ENCODE data around the gene ERF.
"Not testable (repeated sequence)": the region's sequence is repeated elsewhere in the genome, so short reads cannot be mapped to it uniquely, and the experiment has no call there.

The ERF gene

GRCh38 chr19:42275517-42275916, 20.6 kb upstream of the ERF start:
- no peak for DNase-seq (ENCODE audit: low spot score)

- DNase-seq (ENCODE audit: low spot score) = no peak
Observed at GRCh38 chr19:42275103-42275502, 20.2 kb upstream of the ERF start.

- DNase-seq (ENCODE audit: low spot score) = no peak
Observed at GRCh38 chr19:42274065-42274682, 19.2 kb upstream of the ERF start.

GRCh38 chr19:42273407-42274064, 18.6 kb upstream of the ERF start:
- DNase-seq (ENCODE audit: low spot score) = no peak

- no peak for DNase-seq (ENCODE audit: low spot score)
Observed at GRCh38 chr19:42272989-42273406, 18.1 kb upstream of the ERF start.

- no peak for DNase-seq (ENCODE audit: low spot score)
Observed at GRCh38 chr19:42272535-42272897, 17.6 kb upstream of the ERF start.

GRCh38 chr19:42271861-42272534, 17.1 kb upstream of the ERF start:
- DNase-seq (ENCODE audit: low spot score) = no peak

- DNase-seq (ENCODE audit: low spot score) = peak; percentile 46
Observed at GRCh38 chr19:42271045-42271419, 16.1 kb upstream of the ERF start.

GRCh38 chr19:42270346-42271044, 15.6 kb upstream of the ERF start:
- peak; percentile 71 for DNase-seq (ENCODE audit: low spot score)

- peak; percentile 32 for DNase-seq (ENCODE audit: low spot score)
Observed at GRCh38 chr19:42269478-42270345, 14.8 kb upstream of the ERF start.

GRCh38 chr19:42268704-42269477, 14.0 kb upstream of the ERF start, which contains the start of gene CIC:
CIC (plus strand) TSS chr19:42269252; CDS start chr19:42271784, 2,532 bp downstream.
- peak; percentile 100 for DNase-seq (ENCODE audit: low spot score)

- peak; percentile 100 for DNase-seq (ENCODE audit: low spot score)
Observed at GRCh38 chr19:42268142-42268703, 13.3 kb upstream of the ERF start.

- no peak for DNase-seq (ENCODE audit: low spot score)
Observed at GRCh38 chr19:42267644-42268141, 12.8 kb upstream of the ERF start.

- DNase-seq (ENCODE audit: low spot score) = not testable (repeated sequence)
Observed at GRCh38 chr19:42266928-42267603, 12.1 kb upstream of the ERF start.

GRCh38 chr19:42266105-42266504, 11.2 kb upstream of the ERF start:
- DNase-seq (ENCODE audit: low spot score) = not testable (repeated sequence)

GRCh38 chr19:42261763-42262162, 6.8 kb upstream of the ERF start:
- DNase-seq (ENCODE audit: low spot score) = no peak

GRCh38 chr19:42257842-42258241, 2.9 kb upstream of the ERF start:
- DNase-seq (ENCODE audit: low spot score) = not testable (repeated sequence)

GRCh38 chr19:42255766-42256745, 1.1 kb upstream of the ERF start:
- DNase-seq (ENCODE audit: low spot score) = peak; percentile 71

All from globus pallidus (tissue), 1 donor.